Caco-2 (cell line): ENCODE results near the gene TEX14. TPM values are rescaled to one million over a fixed set of nuclear protein-coding genes. Genes with fewer than 3 reads are reported as not detected.

Source experiments
- BruUV-seq: library from RNA; stranded (reverse); fragments of 400-500 nt; replicated peaks from 2 replicates; lab custom pipeline; 2021; lab: Mats Ljungman, UMichigan
- CTCF ChIA-PET: fragments of 300-600 bp; sonication (Branson Sonifier 250); formaldehyde crosslinking; loops from one replicate; lab custom pipeline; 2022; ENCODE audit warnings: antibody characterized with exemption; lab: Charles Lee
- POLR2A ChIA-PET: fragments of 300-600 bp; sonication (Branson Sonifier 250); formaldehyde crosslinking; loops from one replicate; lab custom pipeline; 2022; ENCODE audit warnings: antibody characterized with exemption; lab: Charles Lee
- DNase-seq, 2 experiments: peaks; one replicate each; pipeline versions ENCODE4 v3.0.0 to v3.0.0-alpha.2; 2020 to 2022
- H3K27me3 ChIP-seq: replicated peaks from 2 replicates; pipeline ENCODE4 v1.6.0; 2011; ENCODE audit warnings: low read length; ENCODE audit not compliant: control insufficient read depth, insufficient read depth
- H3K36me3 ChIP-seq: 2 replicates; pipeline ENCODE4 v1.5.1; 2011; ENCODE audit warnings: low read length; ENCODE audit not compliant: control insufficient read depth, insufficient read depth
- H3K4me1 ChIP-seq: fragments of 250-450 bp; sonication (Bioruptor Pico); 2 replicates; pipeline ENCODE4 v1.5.1; 2020; ENCODE audit warnings: mild to moderate bottlenecking
- H3K4me3 ChIP-seq: 2 replicates; pipeline ENCODE4 v1.5.1; 2011; ENCODE audit warnings: low read depth, mild to moderate bottlenecking, control low read depth, low read length
- H3K9me3 ChIP-seq: fragments of 250-450 bp; sonication (Bioruptor Pico); 2 replicates; pipeline ENCODE4 v1.5.1; 2020; ENCODE audit warnings: mild to moderate bottlenecking, moderate library complexity
- H3K27ac Mint-ChIP-seq: one replicate; pipeline ENCODE4 v1.8.0; 2022; ENCODE audit warnings: mixed read lengths; ENCODE audit not compliant: unreplicated experiment
- H3K27me3 Mint-ChIP-seq: one replicate; pipeline ENCODE4 v1.8.0; 2022; ENCODE audit warnings: mixed read lengths; ENCODE audit not compliant: insufficient read depth, unreplicated experiment
- H3K36me3 Mint-ChIP-seq: one replicate; pipeline ENCODE4 v1.8.0; 2022; ENCODE audit warnings: mild to moderate bottlenecking, mixed read lengths; ENCODE audit not compliant: insufficient read depth, unreplicated experiment
- H3K4me1 Mint-ChIP-seq: one replicate; pipeline ENCODE4 v1.8.0; 2022; ENCODE audit warnings: low read depth, mixed read lengths; ENCODE audit not compliant: unreplicated experiment
- H3K4me3 Mint-ChIP-seq: one replicate; pipeline ENCODE4 v1.8.0; 2022; ENCODE audit warnings: mild to moderate bottlenecking, moderate library complexity, mixed read lengths; ENCODE audit not compliant: unreplicated experiment
- H3K9me3 Mint-ChIP-seq: one replicate; pipeline ENCODE4 v1.8.0; 2022; ENCODE audit warnings: mixed read lengths; ENCODE audit not compliant: unreplicated experiment
- CTCF ChIP-seq, 2 experiments: fragments of 200-600 bp in 1 of 2; IDR thresholded peaks; 1 replicate in 1 of 2; 2 replicates in 1 of 2; pipeline versions ENCODE4 v1.5.1 to v1.8.0; 2011 to 2022; ENCODE audit warnings: antibody characterized with exemption in 1 of 2, control low read depth in 1 of 2, inconsistent platforms in 1 of 2, low read depth in 1 of 2, low read length in 1 of 2, mild to moderate bottlenecking in 1 of 2, moderate library complexity in 1 of 2; ENCODE audit not compliant: insufficient read depth in 1 of 2, severe bottlenecking in 1 of 2, unreplicated experiment in 1 of 2
- intact Hi-C: fragments of 100-400 bp; cut with micrococcal nuclease; formaldehyde crosslinking; loops from one replicate; pipeline ENCODE4 v1.10.0; 2022; ENCODE audit not compliant: unreplicated experiment
- total RNA-seq: library from RNA; stranded (reverse); gene quantifications from 2 replicates; pipeline ENCODE4 v1.2.3, GENCODE V29; 2022

Gene TEX14
- total RNA-seq, 1 experiment from 2014 or later, result 0.54 TPM

DNA sequence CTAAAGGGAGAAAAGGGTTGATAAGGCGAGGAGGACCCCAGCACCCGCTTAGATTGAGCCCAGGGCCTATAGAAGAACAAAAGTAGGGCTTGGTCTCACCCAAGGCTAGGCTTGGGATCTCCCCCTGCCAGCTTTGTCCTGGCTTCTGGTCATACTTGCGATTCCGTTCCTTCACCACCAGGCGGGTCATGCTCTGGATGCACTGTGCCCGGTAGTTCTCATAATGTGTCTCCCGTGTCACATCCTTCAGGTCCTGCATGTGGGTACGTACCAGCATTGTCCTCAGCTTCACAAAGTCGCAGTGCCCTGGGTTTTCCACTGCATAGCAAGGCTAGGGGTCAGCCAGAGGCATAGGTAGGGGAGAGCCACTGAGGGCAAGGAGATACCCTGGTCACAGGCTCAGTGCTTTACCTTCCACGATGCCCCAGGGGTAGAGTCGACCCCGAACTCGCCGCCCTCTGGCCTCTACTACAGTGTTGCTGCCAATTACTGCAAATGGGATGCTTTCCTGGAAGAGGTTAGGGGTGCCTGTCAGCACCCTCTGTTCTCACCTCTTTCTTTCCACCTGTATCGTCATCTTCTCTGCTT lies 170.9 kb downstream of the TEX14 start:
- H3K4me3 ChIP-seq, result no peak overlapping the region
- Mint-ChIP-seq H3K4me1 (peaks cover 10% of the 10 kb centered on the region), H3K27me3 (no peaks in the 10 kb centered on the region), H3K36me3 (peaks cover 19% of the 10 kb centered on the region), H3K27ac (no peak overlapping the region), H3K9me3 (no peaks in the 10 kb centered on the region), H3K4me3 (no peak overlapping the region)
- 0 out of 2 replicates have a peak, but pooled peaks cover 3% of the 10 kb centered on the region for H3K4me1 ChIP-seq
- no TSS peak for BruUV-seq
- ChIA-PET CTCF (interaction anchor here (0.5 to 0.6 kb wide), 2 partner anchors 12 to 67 kb away, joined by 3 read pairs; no protein-coding TSS in a partner anchor), POLR2A (interaction anchor here (1.1 kb wide), 1 partner anchor 111 kb away, joined by 3 read pairs; no protein-coding TSS in a partner anchor)
- intact Hi-C loops, result no loop called here
- no peaks in the 10 kb centered on the region for H3K9me3 ChIP-seq
- peak; percentile 27 to 48 for TF ChIP-seq CTCF (IDR thresholded peaks at IDR 0.05; ENCODE audit: insufficient read depth in 1 of 2, low read depth in 1 of 2, low read length in 1 of 2, severe bottlenecking in 1 of 2, unreplicated experiment in 1 of 2)
- peak in 1 of 2 experiments; percentile 41 for DNase-seq
- no peaks in the 10 kb centered on the region for H3K27me3 ChIP-seq
- no peaks in the 10 kb centered on the region for H3K36me3 ChIP-seq

DNA sequence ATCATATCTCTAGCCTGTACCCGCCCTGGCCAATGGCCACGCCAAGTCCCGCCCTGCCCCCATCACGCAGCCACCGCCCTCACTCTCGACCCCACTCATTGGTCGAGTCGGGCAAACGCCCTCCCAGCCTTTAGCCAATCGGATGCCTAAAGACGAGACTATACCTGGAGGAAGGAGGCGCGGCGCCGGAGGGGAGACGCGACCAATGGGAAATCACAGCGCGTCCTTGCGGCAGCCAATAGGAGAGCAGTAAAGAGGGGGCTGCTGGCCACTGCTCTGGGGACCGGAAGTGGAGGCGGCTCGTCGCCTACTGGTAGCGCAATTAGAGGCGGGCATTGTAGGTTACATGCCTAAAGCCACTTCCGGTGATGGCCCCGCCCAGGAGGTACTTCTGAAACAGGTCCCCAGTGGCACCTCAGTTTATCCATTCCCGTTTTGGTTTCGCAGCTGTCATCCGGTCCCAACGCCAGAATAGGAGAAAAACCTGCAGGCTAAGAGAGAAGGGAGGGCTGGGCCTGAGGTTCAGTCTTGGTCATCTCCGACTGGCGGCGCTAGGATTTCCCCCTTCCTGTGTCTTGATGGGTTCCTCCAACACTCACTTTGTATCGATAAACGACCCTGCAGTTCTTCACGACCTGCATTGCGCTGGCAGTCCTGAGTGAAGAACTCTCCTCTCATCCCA lies 173.8 kb downstream of the TEX14 start:
- Histone ChIP-seq H3K36me3 (no peaks in the 10 kb centered on the region), H3K9me3 (no peaks in the 10 kb centered on the region), H3K4me1 (0 out of 2 replicates have a peak, but pooled peaks cover 12% of the 10 kb centered on the region), H3K27me3 (no peaks in the 10 kb centered on the region), H3K4me3 (peak overlapping the region; percentile 76)
- DNase-seq, result peak; percentile 100
- H3K9me3 Mint-ChIP-seq, result no peaks in the 10 kb centered on the region
- POLR2A ChIA-PET, result interaction anchor here (1.0 to 2.9 kb wide), 4 partner anchors 101 to 589 kb away, joined by 3 to 41 read pairs (median 5); partner anchors contain the start of genes RNF43 and TRIM37
- H3K27ac Mint-ChIP-seq, result peak overlapping the region; percentile 95
- H3K36me3 Mint-ChIP-seq, result peaks cover 20% of the 10 kb centered on the region
- TF ChIP-seq CTCF (IDR thresholded peaks at IDR 0.05; ENCODE audit: insufficient read depth in 1 of 2, low read depth in 1 of 2, low read length in 1 of 2, severe bottlenecking in 1 of 2, unreplicated experiment in 1 of 2), result no peak
- CTCF ChIA-PET, result interaction anchor here (0.5 to 2.0 kb wide), 8 partner anchors 17 to 487 kb away, joined by 3 to 7 read pairs (median 4); no protein-coding TSS in a partner anchor
- BruUV-seq, result no TSS peak
- H3K4me3 Mint-ChIP-seq, result peak overlapping the region; percentile 96
- H3K4me1 Mint-ChIP-seq, result peaks cover 25% of the 10 kb centered on the region
- intact Hi-C loops, result loop anchor here (1.0 to 10.0 kb wide), 10 partner anchors 69 to 707 kb away; partner anchors contain the start of genes GDPD1, PRR11, RAD51C and SKA2
- no peaks in the 10 kb centered on the region for H3K27me3 Mint-ChIP-seq

DNA sequence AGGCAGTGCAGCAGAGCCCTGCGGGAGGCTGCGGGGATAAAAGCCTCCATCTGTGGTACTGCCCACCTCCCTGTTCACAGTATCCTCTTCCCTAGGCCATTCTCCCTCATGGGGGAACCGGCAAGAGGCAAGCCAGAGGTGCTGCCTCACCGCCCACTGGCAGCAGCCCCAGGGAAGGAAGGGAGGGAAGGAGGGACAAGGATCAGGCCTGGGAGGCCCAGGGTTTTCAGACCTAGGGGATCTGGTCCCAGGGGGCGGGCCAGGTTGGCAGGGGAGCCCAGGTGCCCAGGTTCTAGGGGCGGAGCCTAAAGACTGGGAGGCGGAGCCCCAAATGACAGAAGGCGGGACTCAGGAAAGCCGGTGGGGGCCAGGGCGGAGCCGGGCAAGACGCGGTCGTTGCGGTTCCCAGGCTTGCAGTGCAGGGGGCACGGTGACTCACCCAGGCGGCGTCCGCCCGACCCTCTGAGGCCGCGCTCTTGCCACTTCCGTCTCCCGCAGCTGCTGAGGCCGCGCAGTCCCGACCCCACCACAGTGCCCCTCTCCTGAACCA lies 174.4 kb downstream of the TEX14 start:
- intact Hi-C loops, result loop anchor here (5.0 to 10.0 kb wide), 2 partner anchors 590 to 707 kb away; partner anchors contain the start of genes GDPD1 and TRIM37
- no peak for DNase-seq
- H3K27me3 Mint-ChIP-seq, result no peaks in the 10 kb centered on the region
- POLR2A ChIA-PET, result interaction anchor here (1.5 to 2.9 kb wide), 2 partner anchors 114 to 590 kb away, joined by 4 to 41 read pairs; partner anchors contain the start of gene TRIM37
- peaks cover 25% of the 10 kb centered on the region for H3K36me3 Mint-ChIP-seq
- H3K9me3 Mint-ChIP-seq, result no peaks in the 10 kb centered on the region
- TF ChIP-seq CTCF (IDR thresholded peaks at IDR 0.05; ENCODE audit: insufficient read depth in 1 of 2, low read depth in 1 of 2, low read length in 1 of 2, severe bottlenecking in 1 of 2, unreplicated experiment in 1 of 2), result no peak
- peaks cover 29% of the 10 kb centered on the region for H3K4me1 Mint-ChIP-seq
- Histone ChIP-seq H3K9me3 (no peaks in the 10 kb centered on the region), H3K4me1 (0 out of 2 replicates have a peak, but pooled peaks cover 16% of the 10 kb centered on the region), H3K27me3 (no peaks in the 10 kb centered on the region), H3K4me3 (peak overlapping the region; percentile 62), H3K36me3 (no peaks in the 10 kb centered on the region)
- H3K27ac Mint-ChIP-seq, result peak overlapping the region; percentile 95
- peak overlapping the region; percentile 96 for H3K4me3 Mint-ChIP-seq
- CTCF ChIA-PET, result interaction anchor here (1.5 to 2.0 kb wide), 4 partner anchors 18 to 487 kb away, joined by 3 to 7 read pairs (median 5); no protein-coding TSS in a partner anchor
- BruUV-seq, result no TSS peak
